NT2/D1 (cell line): Measurements from ENCODE around the gene CDR2.

Experiments used
- DNase-seq: peaks from one replicate; pipeline ENCODE4 v3.0.0-alpha.2; 2011; ENCODE audit warnings: low read depth, low spot score
- H3K27me3 ChIP-seq: 2 replicates; pipeline ENCODE4 v1.6.0; 2011; ENCODE audit warnings: mild to moderate bottlenecking; ENCODE audit not compliant: insufficient read length, insufficient read depth
- H3K36me3 ChIP-seq: 2 replicates; pipeline ENCODE4 v1.6.1; 2011; ENCODE audit warnings: mild to moderate bottlenecking, low read length, mixed read lengths; ENCODE audit not compliant: insufficient read depth, insufficient read length
- H3K4me1 ChIP-seq: 2 replicates; pipeline ENCODE4 v1.5.1; 2011; ENCODE audit not compliant: insufficient read depth, insufficient read length
- H3K4me3 ChIP-seq: 2 replicates; pipeline ENCODE4 v1.5.1; 2011; ENCODE audit warnings: low read depth; ENCODE audit not compliant: insufficient read length
- H3K9ac ChIP-seq: 2 replicates; pipeline ENCODE4 v1.6.0; 2011; ENCODE audit warnings: low read depth; ENCODE audit not compliant: insufficient read length
- H3K9me3 ChIP-seq: 2 replicates; pipeline ENCODE4 v1.5.1; 2011; ENCODE audit warnings: mild to moderate bottlenecking, low read length; ENCODE audit not compliant: insufficient read depth
- SUZ12 ChIP-seq: IDR thresholded peaks from 2 replicates; pipeline ENCODE4 v1.6.1; 2011; ENCODE audit not compliant: insufficient read length, insufficient read depth; ENCODE audit errors: extremely low read depth
- YY1 ChIP-seq: IDR thresholded peaks from 2 replicates; pipeline ENCODE4 v1.6.1; 2011; ENCODE audit not compliant: insufficient read length, insufficient read depth
- ZNF274 ChIP-seq: IDR thresholded peaks from 2 replicates; pipeline ENCODE4 v1.6.1; 2011; ENCODE audit warnings: mild to moderate bottlenecking, low read depth, low read length

The CDR2 gene

GRCh38 chr16:22326771-22327445 lies 47.5 kb downstream of the CDR2 start:
- no peak for DNase-seq
- Histone ChIP-seq H3K36me3 (peaks cover 98% of the 10 kb centered on the region), H3K4me1 (no peaks in the 10 kb centered on the region), H3K9ac (no peak overlapping the region), H3K4me3 (no peak overlapping the region), H3K27me3 (no peaks in the 10 kb centered on the region), H3K9me3 (no peaks in the 10 kb centered on the region)
- TF ChIP-seq YY1 (no peak), ZNF274 (no peak), SUZ12 (no peak)

GRCh38 chr16:22326369-22326652 lies 48.1 kb downstream of the CDR2 start:
- Histone ChIP-seq H3K4me1 (no peaks in the 10 kb centered on the region), H3K27me3 (no peaks in the 10 kb centered on the region), H3K4me3 (no peak overlapping the region), H3K36me3 (peaks cover 98% of the 10 kb centered on the region), H3K9ac (no peak overlapping the region), H3K9me3 (no peaks in the 10 kb centered on the region)
- TF ChIP-seq ZNF274, result no peak
- no peak for TF ChIP-seq YY1
- TF ChIP-seq SUZ12, result no peak
- no peak for DNase-seq

GRCh38 chr16:22325598-22326368 lies 48.6 kb downstream of the CDR2 start:
- TF ChIP-seq ZNF274 (no peak), YY1 (no peak), SUZ12 (no peak)
- H3K4me3 ChIP-seq, result no peak overlapping the region
- no peaks in the 10 kb centered on the region for H3K27me3 ChIP-seq
- no peaks in the 10 kb centered on the region for H3K4me1 ChIP-seq
- no peak for DNase-seq
- no peak overlapping the region for H3K9ac ChIP-seq
- H3K9me3 ChIP-seq, result no peaks in the 10 kb centered on the region
- peaks cover 99% of the 10 kb centered on the region for H3K36me3 ChIP-seq

- no peaks in the 10 kb centered on the region for H3K9me3 ChIP-seq
- no peaks in the 10 kb centered on the region for H3K27me3 ChIP-seq
- H3K36me3 ChIP-seq, result peaks cover 98% of the 10 kb centered on the region
- H3K9ac ChIP-seq, result no peak overlapping the region
- no peak for DNase-seq
- no peaks in the 10 kb centered on the region for H3K4me1 ChIP-seq
- no peak overlapping the region for H3K4me3 ChIP-seq
- TF ChIP-seq YY1 (no peak), SUZ12 (no peak), ZNF274 (no peak)
Observed at GRCh38 chr16:22324787-22325597, 49.4 kb downstream of the CDR2 start.

- no peaks in the 10 kb centered on the region for H3K9me3 ChIP-seq
- no peak for TF ChIP-seq ZNF274
- TF ChIP-seq YY1, result no peak
- TF ChIP-seq SUZ12, result no peak
- no peak overlapping the region for H3K9ac ChIP-seq
- no peak overlapping the region for H3K4me3 ChIP-seq
- no peaks in the 10 kb centered on the region for H3K4me1 ChIP-seq
- H3K36me3 ChIP-seq, result peaks cover 96% of the 10 kb centered on the region
- no peak for DNase-seq
- no peaks in the 10 kb centered on the region for H3K27me3 ChIP-seq
Observed at GRCh38 chr16:22323959-22324786, 50.2 kb downstream of the CDR2 start.

- Histone ChIP-seq H3K4me1 (no peaks in the 10 kb centered on the region), H3K9ac (no peak overlapping the region), H3K36me3 (peaks cover 96% of the 10 kb centered on the region), H3K9me3 (no peaks in the 10 kb centered on the region), H3K4me3 (no peak overlapping the region), H3K27me3 (no peaks in the 10 kb centered on the region)
- TF ChIP-seq ZNF274 (no peak), YY1 (no peak), SUZ12 (no peak)
- DNase-seq, result no peak
Observed at GRCh38 chr16:22323173-22323958, 51.1 kb downstream of the CDR2 start.
